MV-4-11 (cell line): Measurements from ENCODE around the gene PTPRT.
A peak's percentile ranks its signal among the peaks of the same experiment; 100 is the strongest.

ENCODE experiments used
- DNase-seq: peaks from one replicate; lab custom pipeline; 2025; lab: John Stamatoyannopoulos, UW

PTPRT gene

GRCh38 chr20:42714298-42715141 is 475.2 kb downstream of the PTPRT start:
- DNase-seq, result no peak

GRCh38 chr20:42708266-42708665 is 481.4 kb downstream of the PTPRT start:
- DNase-seq, result no peak

- DNase-seq, result no peak
These were observed 482.9 kb downstream of the PTPRT start for GRCh38 chr20:42706759-42707158.

- no peak for DNase-seq
These were observed 484.2 kb downstream of the PTPRT start for GRCh38 chr20:42705550-42705949.

- DNase-seq, result no peak
These were observed 486.0 kb downstream of the PTPRT start for GRCh38 chr20:42703744-42704143.

- DNase-seq, result peak; percentile 38
These were observed 487.8 kb downstream of the PTPRT start for GRCh38 chr20:42701948-42702347.

GRCh38 chr20:42700372-42700771 is 489.3 kb downstream of the PTPRT start:
- no peak for DNase-seq

- no peak for DNase-seq
These were observed 491.7 kb downstream of the PTPRT start for GRCh38 chr20:42697962-42698361.

GRCh38 chr20:42690842-42691437 is 498.8 kb downstream of the PTPRT start:
- no peak for DNase-seq

GRCh38 chr20:42688576-42688975 is 501.1 kb downstream of the PTPRT start:
- DNase-seq, result no peak

GRCh38 chr20:42686057-42686456 is 503.6 kb downstream of the PTPRT start:
- DNase-seq, result no peak

- DNase-seq, result no peak
These were observed 510.8 kb downstream of the PTPRT start for GRCh38 chr20:42678895-42679294.

GRCh38 chr20:42656130-42656529 is 533.6 kb downstream of the PTPRT start:
- no peak for DNase-seq

- DNase-seq, result no peak
These were observed 537.4 kb downstream of the PTPRT start for GRCh38 chr20:42652266-42652665.

GRCh38 chr20:42650191-42650746 is 539.4 kb downstream of the PTPRT start:
- DNase-seq, result no peak

GRCh38 chr20:42649748-42650147 is 540.0 kb downstream of the PTPRT start:
- no peak for DNase-seq

GRCh38 chr20:42646250-42646649 is 543.5 kb downstream of the PTPRT start:
- DNase-seq, result no peak

- no peak for DNase-seq
These were observed 547.8 kb downstream of the PTPRT start for GRCh38 chr20:42641886-42642285.

GRCh38 chr20:42639140-42639539 is 550.6 kb downstream of the PTPRT start:
- no peak for DNase-seq

GRCh38 chr20:42635699-42636411 is 553.9 kb downstream of the PTPRT start:
- DNase-seq, result no peak

- DNase-seq, result no peak
These were observed 555.5 kb downstream of the PTPRT start for GRCh38 chr20:42634156-42634555.

GRCh38 chr20:42628683-42629082 is 561.0 kb downstream of the PTPRT start:
- DNase-seq, result no peak

- no peak for DNase-seq
These were observed 576.6 kb downstream of the PTPRT start for GRCh38 chr20:42613076-42613475.
